Stimulated activated memory B cell treated with anti-CD40 and anti-IgM and Interleukin-4, amounts not matched to agents 10 μg/mL and 1 μg/mL and 100 μg/mL, for 72 hours (primary cell): Measurements from ENCODE around the gene HNRNPR.
"Not testable (repeated sequence)": the region's sequence is repeated elsewhere in the genome, so short reads cannot be mapped to it uniquely, and the experiment has no call there.

Source experiments
- ATAC-seq: fragments of 150-1000 bp; cut with Tn5 transposase; 2 replicates; pipeline ENCODE4 v1.10.0; 2021
- H3K27ac Mint-ChIP-seq: one replicate; pipeline ENCODE4 v1.8.0; 2022; ENCODE audit warnings: mild to moderate bottlenecking, mixed read lengths
- H3K27me3 Mint-ChIP-seq: one replicate; pipeline ENCODE4 v1.8.0; 2022; ENCODE audit warnings: mixed read lengths
- H3K36me3 Mint-ChIP-seq: one replicate; pipeline ENCODE4 v1.8.0; 2022; ENCODE audit warnings: mixed read lengths
- H3K4me1 Mint-ChIP-seq: one replicate; pipeline ENCODE4 v1.8.0; 2022; ENCODE audit warnings: mixed read lengths
- H3K4me3 Mint-ChIP-seq: one replicate; pipeline ENCODE4 v1.8.0; 2022; ENCODE audit warnings: mild to moderate bottlenecking, moderate library complexity, mixed read lengths
- H3K9me3 Mint-ChIP-seq: one replicate; pipeline ENCODE4 v1.8.0; 2022; ENCODE audit warnings: mixed read lengths

HNRNPR gene

GRCh38 chr1:23356471-23357137 lies 12.5 kb upstream of the HNRNPR start:
- Mint-ChIP-seq H3K36me3 (peaks cover 39% of the 10 kb centered on the region), H3K27me3 (no peaks in the 10 kb centered on the region), H3K4me1 (no peaks in the 10 kb centered on the region), H3K4me3 (no peak overlapping the region), H3K27ac (no peak overlapping the region), H3K9me3 (peaks cover 22% of the 10 kb centered on the region)
- no peak for ATAC-seq

- Mint-ChIP-seq H3K4me3 (no peak overlapping the region), H3K4me1 (no peaks in the 10 kb centered on the region), H3K27ac (no peak overlapping the region), H3K36me3 (peaks cover 15% of the 10 kb centered on the region), H3K9me3 (peaks cover 6% of the 10 kb centered on the region), H3K27me3 (no peaks in the 10 kb centered on the region)
- no peak for ATAC-seq
These were observed 10.2 kb upstream of the HNRNPR start for GRCh38 chr1:23354245-23354644.

GRCh38 chr1:23352096-23352695 lies 8.1 kb upstream of the HNRNPR start:
- peaks cover 3% of the 10 kb centered on the region for H3K9me3 Mint-ChIP-seq
- no peaks in the 10 kb centered on the region for H3K4me1 Mint-ChIP-seq
- peaks cover 6% of the 10 kb centered on the region for H3K36me3 Mint-ChIP-seq
- H3K27ac Mint-ChIP-seq = no peak overlapping the region
- H3K4me3 Mint-ChIP-seq = no peak overlapping the region
- ATAC-seq = no peak
- H3K27me3 Mint-ChIP-seq = no peaks in the 10 kb centered on the region

- no peaks in the 10 kb centered on the region for H3K9me3 Mint-ChIP-seq
- no peaks in the 10 kb centered on the region for H3K36me3 Mint-ChIP-seq
- no peak overlapping the region for H3K4me3 Mint-ChIP-seq
- peaks cover 34% of the 10 kb centered on the region for H3K4me1 Mint-ChIP-seq
- no peak for ATAC-seq
- H3K27ac Mint-ChIP-seq = no peak overlapping the region
- no peaks in the 10 kb centered on the region for H3K27me3 Mint-ChIP-seq
These were observed 1.8 kb upstream of the HNRNPR start for GRCh38 chr1:23345920-23346319.

GRCh38 chr1:23344987-23345472 lies 946 bp upstream of the HNRNPR start:
- H3K4me3 Mint-ChIP-seq = peak overlapping the region; percentile 91
- no peaks in the 10 kb centered on the region for H3K36me3 Mint-ChIP-seq
- no peaks in the 10 kb centered on the region for H3K27me3 Mint-ChIP-seq
- peak overlapping the region; percentile 95 for H3K27ac Mint-ChIP-seq
- ATAC-seq = no peak
- H3K4me1 Mint-ChIP-seq = peaks cover 43% of the 10 kb centered on the region
- H3K9me3 Mint-ChIP-seq = no peaks in the 10 kb centered on the region

- Mint-ChIP-seq H3K4me1 (peaks cover 56% of the 10 kb centered on the region), H3K27me3 (no peaks in the 10 kb centered on the region), H3K36me3 (peaks cover 5% of the 10 kb centered on the region), H3K27ac (peak overlapping the region; percentile 95), H3K9me3 (no peaks in the 10 kb centered on the region), H3K4me3 (peak overlapping the region; percentile 91)
- ATAC-seq = peak; percentile 13
These were observed 618 bp downstream of the HNRNPR start for GRCh38 chr1:23343221-23344110.

GRCh38 chr1:23341931-23342692 lies 2.0 kb downstream of the HNRNPR start:
- ATAC-seq = no peak
- H3K9me3 Mint-ChIP-seq = no peaks in the 10 kb centered on the region
- peaks cover 15% of the 10 kb centered on the region for H3K36me3 Mint-ChIP-seq
- peak overlapping the region; percentile 91 for H3K4me3 Mint-ChIP-seq
- no peaks in the 10 kb centered on the region for H3K27me3 Mint-ChIP-seq
- H3K4me1 Mint-ChIP-seq = peaks cover 58% of the 10 kb centered on the region
- peak overlapping the region; percentile 95 for H3K27ac Mint-ChIP-seq

GRCh38 chr1:23339632-23340031 lies 4.5 kb downstream of the HNRNPR start:
- Mint-ChIP-seq H3K36me3 (peaks cover 20% of the 10 kb centered on the region), H3K27ac (no peak overlapping the region), H3K27me3 (no peaks in the 10 kb centered on the region), H3K4me3 (peak overlapping the region; percentile 14), H3K9me3 (no peaks in the 10 kb centered on the region), H3K4me1 (peaks cover 50% of the 10 kb centered on the region)
- ATAC-seq = no peak

GRCh38 chr1:23337869-23338268 lies 6.2 kb downstream of the HNRNPR start:
- Mint-ChIP-seq H3K4me3 (no peak overlapping the region), H3K27ac (no peak overlapping the region), H3K4me1 (peaks cover 44% of the 10 kb centered on the region), H3K27me3 (no peaks in the 10 kb centered on the region), H3K9me3 (no peaks in the 10 kb centered on the region), H3K36me3 (peaks cover 32% of the 10 kb centered on the region)
- ATAC-seq = no peak

GRCh38 chr1:23331713-23332112 lies 12.4 kb downstream of the HNRNPR start:
- no peaks in the 10 kb centered on the region for H3K27me3 Mint-ChIP-seq
- no peak overlapping the region for H3K27ac Mint-ChIP-seq
- peaks cover 56% of the 10 kb centered on the region for H3K36me3 Mint-ChIP-seq
- no peak for ATAC-seq
- no peaks in the 10 kb centered on the region for H3K9me3 Mint-ChIP-seq
- H3K4me1 Mint-ChIP-seq = peaks cover 6% of the 10 kb centered on the region
- no peak overlapping the region for H3K4me3 Mint-ChIP-seq

- no peak for ATAC-seq
- Mint-ChIP-seq H3K36me3 (peaks cover 65% of the 10 kb centered on the region), H3K4me3 (no peak overlapping the region), H3K4me1 (peaks cover 7% of the 10 kb centered on the region), H3K27me3 (no peaks in the 10 kb centered on the region), H3K9me3 (no peaks in the 10 kb centered on the region), H3K27ac (no peak overlapping the region)
These were observed 13.2 kb downstream of the HNRNPR start for GRCh38 chr1:23330846-23331245.

GRCh38 chr1:23325393-23325792 lies 18.7 kb downstream of the HNRNPR start:
- Mint-ChIP-seq H3K4me3 (no peak overlapping the region), H3K9me3 (no peaks in the 10 kb centered on the region), H3K27ac (no peak overlapping the region), H3K36me3 (peaks cover 59% of the 10 kb centered on the region), H3K4me1 (peaks cover 8% of the 10 kb centered on the region), H3K27me3 (no peaks in the 10 kb centered on the region)
- ATAC-seq = no peak

GRCh38 chr1:23322770-23323169 lies 21.3 kb downstream of the HNRNPR start:
- Mint-ChIP-seq H3K27ac (no peak overlapping the region), H3K4me1 (peaks cover 13% of the 10 kb centered on the region), H3K27me3 (no peaks in the 10 kb centered on the region), H3K36me3 (peaks cover 64% of the 10 kb centered on the region), H3K9me3 (no peaks in the 10 kb centered on the region), H3K4me3 (no peak overlapping the region)
- ATAC-seq = no peak

GRCh38 chr1:23310280-23310679 lies 33.8 kb downstream of the HNRNPR start:
- not testable (repeated sequence) for H3K27me3 Mint-ChIP-seq, H3K27ac Mint-ChIP-seq, H3K4me1 Mint-ChIP-seq, H3K4me3 Mint-ChIP-seq, ATAC-seq, H3K9me3 Mint-ChIP-seq
- peaks cover 43% of the 10 kb centered on the region for H3K36me3 Mint-ChIP-seq

GRCh38 chr1:23304140-23304620 lies 39.9 kb downstream of the HNRNPR start:
- ATAC-seq = no peak
- Mint-ChIP-seq H3K27me3 (no peaks in the 10 kb centered on the region), H3K4me1 (no peaks in the 10 kb centered on the region), H3K4me3 (no peak overlapping the region), H3K27ac (no peak overlapping the region), H3K9me3 (no peaks in the 10 kb centered on the region), H3K36me3 (peaks cover 36% of the 10 kb centered on the region)
